ENCODE measurements around the gene HRK.

The HRK gene

GRCh38 chr12:116898669-116899068 is 17.4 kb upstream of the HRK start:
- DNase-seq (ENCODE audit: low spot score) = no peak

- no peak for DNase-seq (ENCODE audit: low spot score)
Measured at GRCh38 chr12:116897476-116897875, 16.2 kb upstream of the HRK start.

DNA sequence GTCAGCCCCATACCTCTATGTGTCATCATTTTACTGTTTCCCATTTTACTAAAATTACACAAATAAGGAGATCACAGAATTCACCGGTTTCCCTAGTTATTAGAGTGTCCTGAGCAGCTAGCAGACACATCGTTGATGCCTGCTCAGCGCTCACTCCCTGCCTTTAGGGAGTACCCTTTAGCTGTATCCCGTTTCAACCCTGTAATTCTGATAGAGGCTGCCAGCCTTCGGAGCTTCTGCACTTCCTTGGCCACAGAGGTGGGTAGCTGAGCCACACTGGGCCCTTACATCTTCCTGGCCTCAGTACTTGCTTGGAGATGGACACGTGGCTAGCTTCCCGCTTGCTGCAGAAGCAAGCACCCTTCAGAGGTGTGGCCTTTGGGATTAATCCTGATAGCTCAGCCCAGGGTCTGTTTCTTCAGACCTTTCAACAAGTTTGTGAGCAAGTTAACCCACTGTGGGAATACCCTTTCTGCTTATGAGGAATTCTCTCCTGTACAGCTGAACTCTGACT is 15.2 kb upstream of the HRK start:
- DNase-seq (ENCODE audit: low spot score) = no peak

GRCh38 chr12:116894913-116895312 is 13.7 kb upstream of the HRK start:
- no peak for DNase-seq (ENCODE audit: low spot score)

DNA sequence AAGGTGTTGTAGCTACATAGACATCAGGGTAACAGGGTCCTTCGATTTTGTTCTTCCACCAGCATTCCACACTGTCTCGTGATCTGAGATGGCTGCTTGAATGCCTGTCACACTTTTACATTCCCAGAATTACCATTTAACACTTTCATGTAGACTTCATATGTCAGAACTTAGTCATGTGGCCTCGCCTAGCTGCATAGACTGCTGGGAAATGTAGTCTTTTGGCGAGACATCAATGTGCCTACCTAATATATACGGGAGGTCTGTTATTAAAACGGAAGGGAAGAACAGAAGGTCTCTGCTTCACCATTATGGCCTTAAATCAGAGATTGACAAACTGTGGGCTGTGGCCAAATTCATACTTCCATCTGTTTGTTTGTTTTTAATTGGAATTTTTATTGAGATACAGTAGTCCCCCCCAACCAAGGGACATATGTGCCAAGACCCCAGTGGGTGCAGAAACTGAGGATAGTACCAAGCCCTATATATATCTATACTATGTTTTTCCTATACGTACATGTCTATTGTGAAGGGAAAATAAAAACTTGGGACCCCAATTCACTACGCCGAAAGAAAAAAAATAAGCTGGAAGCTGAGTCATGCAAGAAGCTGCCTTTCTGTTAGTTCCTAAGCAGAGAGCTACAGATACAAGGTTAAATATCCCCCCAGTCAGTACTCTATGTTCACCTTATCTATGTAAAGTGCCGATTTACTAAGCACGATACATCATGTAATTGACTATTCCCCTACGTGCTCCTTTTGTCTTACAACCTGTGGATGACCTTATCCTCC is 11.3 kb upstream of the HRK start:
- no peak for DNase-seq (ENCODE audit: low spot score)

- no peak for DNase-seq (ENCODE audit: low spot score)
Measured at GRCh38 chr12:116891019-116891418, 9.8 kb upstream of the HRK start.

DNA sequence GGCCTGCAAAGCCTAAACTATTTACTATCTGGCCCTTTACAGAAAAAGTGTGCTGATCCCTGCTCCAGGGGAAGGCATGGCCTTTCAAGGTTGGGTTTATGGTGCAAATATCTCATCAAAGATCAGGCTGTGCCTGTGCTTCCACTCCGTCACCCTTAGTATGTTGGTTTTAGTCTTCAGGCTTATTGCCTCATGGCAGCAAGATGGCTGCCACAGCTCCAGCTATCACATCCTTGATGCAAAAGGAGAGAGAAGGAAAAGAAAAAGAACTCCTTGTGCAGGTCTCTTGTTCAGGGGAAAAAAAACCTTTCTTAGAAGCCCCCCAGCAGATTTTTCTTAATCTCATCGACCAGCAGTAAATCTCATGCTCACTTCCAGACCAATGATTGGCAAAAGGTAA is 9.1 kb upstream of the HRK start:
- no peak for DNase-seq (ENCODE audit: low spot score)

DNA sequence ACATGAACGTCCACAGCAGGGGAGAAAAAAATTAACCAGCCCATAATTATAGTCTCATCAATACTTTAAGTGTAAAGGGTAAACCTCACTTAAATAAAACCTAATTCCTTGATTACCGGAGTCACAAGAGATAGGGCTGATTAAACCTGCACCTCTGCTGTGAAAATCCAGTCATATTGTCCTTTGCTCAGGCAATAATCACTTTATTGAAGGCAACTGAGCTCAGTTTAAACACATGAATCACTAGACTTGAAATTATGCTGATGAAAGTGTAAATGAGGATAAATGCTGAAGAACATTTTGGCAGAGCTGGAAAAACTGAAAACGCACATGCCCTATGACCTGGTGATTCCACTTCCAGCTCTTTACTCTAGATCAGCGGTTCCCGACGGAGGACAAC is 6.7 kb upstream of the HRK start:
- no peak for DNase-seq (ENCODE audit: low spot score)

DNA sequence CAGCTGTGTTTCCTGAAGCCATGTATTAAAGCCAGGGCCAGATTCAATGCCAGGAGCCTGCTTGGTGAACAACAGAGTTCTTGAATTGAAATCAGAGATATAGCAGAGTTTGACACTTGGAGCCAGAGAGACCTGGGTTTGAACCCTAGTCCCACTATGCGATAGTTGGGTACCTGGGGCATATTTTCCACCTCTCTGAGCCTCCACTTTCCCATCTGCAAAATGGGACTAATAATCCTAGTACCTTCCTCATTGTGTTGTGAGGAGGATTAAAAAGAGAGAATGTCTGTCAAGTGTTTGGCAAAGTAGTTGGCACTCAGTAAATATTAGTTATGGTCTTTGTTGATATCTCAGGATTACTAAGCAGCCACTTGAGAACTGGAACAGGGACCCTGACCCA is 6.0 kb upstream of the HRK start:
- DNase-seq (ENCODE audit: low spot score) = no peak

DNA sequence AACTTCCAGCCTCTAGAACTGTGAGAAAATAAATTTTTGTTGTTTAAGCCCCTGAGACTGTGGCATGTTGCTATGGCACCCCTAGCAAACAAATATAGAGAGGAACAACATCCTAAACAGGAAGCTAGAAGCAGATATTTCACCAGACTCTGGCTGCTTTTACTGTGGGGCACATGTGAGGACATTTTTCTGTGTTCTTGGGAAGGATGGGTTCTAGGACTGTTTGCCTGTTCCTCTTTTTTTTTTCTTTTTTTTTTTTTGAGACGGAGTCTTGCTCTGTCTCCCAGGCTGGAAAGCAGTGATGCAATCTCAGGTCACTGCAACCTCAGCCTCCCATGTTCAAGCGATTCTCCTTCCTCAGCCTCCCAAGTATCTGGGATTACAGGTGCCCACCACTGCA is 4.2 kb upstream of the HRK start:
- DNase-seq (ENCODE audit: low spot score) = no peak

DNA sequence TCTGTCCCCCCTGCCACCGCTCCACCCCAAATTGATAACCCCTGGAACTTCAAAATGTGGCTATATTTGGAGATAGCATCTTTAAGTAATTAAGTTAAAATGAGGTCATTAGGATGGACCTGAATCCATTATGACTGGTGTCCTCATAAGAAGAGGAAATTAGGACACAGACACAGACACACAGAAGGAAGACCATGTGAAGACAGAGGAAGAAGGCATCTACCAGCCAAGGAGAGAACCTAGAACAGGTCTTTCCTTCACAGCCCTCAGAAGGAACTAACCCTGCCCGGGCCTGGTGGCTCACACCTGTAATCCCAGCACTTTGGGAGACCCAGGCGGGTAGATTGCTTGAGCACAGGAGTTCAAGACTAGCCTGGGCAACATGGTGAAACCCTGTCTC is 3.6 kb upstream of the HRK start:
- DNase-seq (ENCODE audit: low spot score) = no peak

- DNase-seq (ENCODE audit: low spot score) = peak; percentile 47
Measured at GRCh38 chr12:116882742-116883141, 1.5 kb upstream of the HRK start.

GRCh38 chr12:116881877-116882507 is 751 bp upstream of the HRK start:
- DNase-seq (ENCODE audit: low spot score) = no peak

- DNase-seq (ENCODE audit: low spot score) = peak; percentile 69
Measured at GRCh38 chr12:116880817-116881324, 370 bp downstream of the HRK start.

DNA sequence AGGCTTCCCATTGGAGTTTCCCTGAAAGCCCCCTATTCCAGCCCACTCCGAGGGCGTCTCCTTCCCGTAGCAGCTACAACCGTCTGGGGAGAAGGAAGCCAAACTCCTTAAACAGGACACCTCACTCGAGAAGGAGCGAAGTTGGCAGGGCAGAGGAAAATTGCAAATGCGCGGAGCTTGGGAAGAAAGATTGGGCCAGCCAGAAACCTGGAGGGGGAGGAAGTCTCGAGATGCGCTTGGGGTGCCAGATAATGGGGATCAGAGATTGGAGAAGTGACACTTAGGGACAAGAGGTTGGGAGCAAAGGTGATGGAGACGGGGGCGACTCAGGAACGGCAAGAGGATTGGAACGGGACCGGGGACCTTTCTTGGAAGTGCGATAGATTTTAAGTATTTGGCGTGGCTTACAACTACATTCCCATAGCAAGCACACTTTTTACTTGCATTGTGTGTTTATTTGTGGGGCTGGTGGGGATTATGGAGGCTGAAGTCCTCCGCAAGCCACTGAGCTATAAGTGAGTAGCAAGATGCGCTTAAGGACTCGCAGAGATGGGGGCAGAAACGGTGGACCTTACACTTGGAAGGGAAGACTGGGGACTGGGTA is 926 bp downstream of the HRK start:
- no peak for DNase-seq (ENCODE audit: low spot score)

DNA sequence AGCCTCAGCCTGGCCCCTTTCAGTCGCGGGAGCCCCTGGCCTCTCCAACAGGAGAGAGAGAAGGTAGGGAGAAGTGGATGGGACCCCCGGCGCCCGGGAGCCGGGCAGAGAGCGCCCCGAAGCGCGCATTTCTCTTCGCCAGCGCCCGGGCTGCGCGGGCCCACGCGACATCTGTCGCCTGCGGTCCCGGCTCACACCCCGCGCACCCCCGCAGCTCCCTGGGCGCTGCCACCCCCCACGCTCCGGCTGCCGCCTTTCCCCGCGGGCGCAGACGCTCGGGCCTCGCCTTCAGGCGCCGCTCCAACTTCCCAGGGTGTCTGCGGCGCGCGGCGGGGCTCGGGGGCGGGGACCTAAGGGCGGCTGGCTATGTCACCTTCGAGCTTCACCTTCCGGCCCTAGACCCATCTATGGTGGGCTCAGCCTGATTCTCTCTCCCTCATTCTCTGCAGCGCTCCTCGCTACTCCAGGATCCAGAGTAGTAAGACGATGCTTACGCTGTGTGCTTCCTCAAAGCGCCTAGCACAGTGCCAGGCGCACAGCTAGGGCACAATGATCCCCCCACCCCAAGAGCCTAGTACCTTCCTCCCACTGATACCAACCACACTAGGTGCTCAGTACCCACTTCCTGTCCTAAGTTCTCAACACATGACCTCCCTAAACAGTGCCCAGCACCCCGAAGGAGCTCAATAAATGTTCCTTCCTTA is 1.6 kb downstream of the HRK start:
- DNase-seq (ENCODE audit: low spot score) = no peak

DNA sequence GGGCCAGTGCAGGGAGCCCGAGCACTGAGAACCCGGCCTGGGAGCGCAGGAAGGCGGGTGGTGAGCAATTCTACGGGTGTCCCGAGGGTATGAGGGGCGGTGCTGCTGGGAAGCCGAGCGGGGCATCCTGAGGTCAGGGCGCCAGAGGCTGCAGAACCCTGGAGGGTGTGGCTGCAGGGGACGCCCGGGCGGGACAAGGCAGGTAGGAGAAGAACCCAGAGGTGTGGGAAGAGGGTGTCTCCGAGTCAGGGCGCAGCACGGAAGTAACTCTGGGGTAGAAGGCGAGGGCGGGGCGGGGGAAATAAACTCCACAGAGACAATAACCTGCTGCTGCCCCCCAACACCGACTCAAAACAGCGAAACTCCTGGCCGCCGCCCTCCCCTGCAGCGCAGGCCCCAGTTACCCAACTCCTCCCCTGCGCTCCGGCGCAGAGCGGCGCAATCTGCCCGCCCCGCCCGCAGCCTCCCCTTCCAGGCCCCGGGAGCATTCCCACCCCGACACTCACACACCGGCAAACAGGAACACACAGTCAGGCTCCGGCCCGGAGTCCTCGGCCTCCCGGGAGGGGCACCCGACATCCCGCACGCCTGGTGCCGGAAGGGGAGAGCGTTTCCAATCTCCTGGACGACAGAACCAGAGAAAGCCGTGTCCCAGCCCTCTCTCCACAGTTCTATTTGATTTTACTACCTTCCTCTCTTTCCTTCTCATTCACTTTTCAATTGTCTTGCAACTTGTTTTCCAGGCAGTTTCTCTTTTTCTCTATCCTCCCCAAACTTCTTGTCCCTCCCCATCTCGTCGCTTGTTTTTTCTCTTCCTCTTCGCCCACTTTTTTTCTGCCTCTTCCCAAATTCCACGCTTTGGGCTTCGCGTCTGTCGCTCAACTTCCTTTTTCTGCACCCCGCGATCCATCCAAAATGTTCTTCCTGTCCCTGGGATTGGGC is 2.4 kb downstream of the HRK start:
- no peak for DNase-seq (ENCODE audit: low spot score)

- no peak for DNase-seq (ENCODE audit: low spot score)
Measured at GRCh38 chr12:116876151-116876869, 4.9 kb downstream of the HRK start.

DNA sequence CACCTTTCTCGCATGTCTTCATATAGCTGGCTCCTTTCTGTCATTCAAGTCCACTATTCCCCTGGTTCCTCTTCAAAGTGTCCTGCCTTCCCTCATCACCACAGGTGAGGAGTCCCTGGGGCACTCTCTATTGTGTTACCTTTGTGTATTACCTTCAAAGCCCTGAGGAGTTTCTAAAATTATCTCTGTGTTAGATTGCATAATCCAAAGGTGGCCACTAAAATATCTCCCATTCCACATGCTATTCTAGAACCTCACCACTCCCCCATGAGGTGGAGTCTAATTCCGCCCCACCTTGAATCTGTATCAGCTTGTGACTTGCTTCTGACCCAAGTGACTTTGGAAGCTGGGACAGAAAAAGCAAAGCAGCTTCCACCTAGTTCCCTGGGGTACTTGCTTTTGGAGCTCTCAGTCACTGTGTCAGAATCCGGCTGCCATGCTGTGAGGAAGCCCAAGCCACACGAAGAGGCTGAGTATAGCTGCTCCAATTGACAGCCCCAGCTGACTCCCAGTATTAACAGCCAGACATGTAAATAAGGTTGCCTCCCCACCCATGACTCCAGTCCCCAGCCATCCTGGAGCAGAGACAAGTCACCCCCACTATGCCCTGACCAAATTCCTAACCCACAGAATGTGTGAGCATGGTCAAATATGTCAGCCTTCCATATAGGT is 6.8 kb downstream of the HRK start:
- DNase-seq (ENCODE audit: low spot score) = no peak

DNA sequence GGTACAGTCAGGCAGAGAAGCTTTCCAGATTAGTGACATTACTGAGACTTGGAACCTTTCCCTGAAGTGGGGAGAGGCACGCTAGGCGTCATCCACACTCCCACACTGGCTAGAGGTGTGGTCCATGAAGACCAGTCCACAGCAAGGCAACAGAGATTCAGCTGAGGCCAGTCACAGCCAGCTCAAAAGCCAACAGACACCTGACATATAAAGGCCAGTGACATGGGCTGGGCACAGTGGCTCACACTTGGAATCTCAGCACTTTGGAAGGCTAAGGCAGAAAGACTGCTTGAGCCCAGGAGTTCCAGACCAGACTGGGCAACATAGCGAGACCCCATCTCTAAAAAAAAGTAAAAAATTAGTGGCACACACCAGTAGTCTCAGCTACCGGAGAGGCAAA is 10.9 kb downstream of the HRK start:
- DNase-seq (ENCODE audit: low spot score) = no peak

Measured in SK-N-DZ (cell line).